ENCODE results near the gene TRIM32. TPM values are rescaled to one million over a fixed set of nuclear protein-coding genes. Genes with fewer than 3 reads are reported as not detected.
A peak's percentile ranks its signal among the peaks of the same experiment; 100 is the strongest.

TRIM32 gene
- total RNA-seq, 1 experiment from 2014 or later = 17.5 TPM

GRCh38 chr9:116687074-116687753, at the start of gene TRIM32 (continued):
- no peak for TF ChIP-seq ZNF532 (CRISPR knock-in tag; IDR thresholded peaks at IDR 0.05; ENCODE audit: borderline replicate concordance)
- no peak for TF ChIP-seq SMAD3 (CRISPR knock-in tag; IDR thresholded peaks at IDR 0.05; ENCODE audit: borderline replicate concordance)
- 0 out of 2 replicates have a peak, but pooled peaks have one; percentile 41 for TF ChIP-seq FOXP4 (CRISPR knock-in tag; IDR thresholded peaks at IDR 0.05)
- no peak for TF ChIP-seq EMX1 (CRISPR knock-in tag; IDR thresholded peaks at IDR 0.05)
- TF ChIP-seq SOX15 (CRISPR knock-in tag; IDR thresholded peaks at IDR 0.05) = no peak
- no peak for TF ChIP-seq ZNF512 (CRISPR knock-in tag; IDR thresholded peaks at IDR 0.05; ENCODE audit: borderline replicate concordance)
- 0 out of 2 replicates have a peak, but pooled peaks have one; percentile 8 for TF ChIP-seq USF1 (CRISPR knock-in tag; IDR thresholded peaks at IDR 0.05)
- no peak for TF ChIP-seq AR (CRISPR knock-in tag; IDR thresholded peaks at IDR 0.05)
- TF ChIP-seq ZNF263 (CRISPR knock-in tag; IDR thresholded peaks at IDR 0.05; ENCODE audit: low read depth) = no peak
- TF ChIP-seq GTF2I (CRISPR knock-in tag; conservative IDR thresholded peaks at IDR 0.05) = no peak
- no peak for TF ChIP-seq JAZF1 (CRISPR knock-in tag; IDR thresholded peaks at IDR 0.05)
- no peak for TF ChIP-seq ZNF138 (CRISPR knock-in tag; conservative IDR thresholded peaks at IDR 0.05)
- TF ChIP-seq CREB1 (CRISPR knock-in tag; IDR thresholded peaks at IDR 0.05) = no peak
- no peak for TF ChIP-seq CBFB (CRISPR knock-in tag; IDR thresholded peaks at IDR 0.05; ENCODE audit: low read depth)
- no peak for TF ChIP-seq CDX4 (CRISPR knock-in tag; IDR thresholded peaks at IDR 0.05; ENCODE audit: borderline replicate concordance)
- TF ChIP-seq E2F5 (CRISPR knock-in tag; IDR thresholded peaks at IDR 0.05) = no peak
- TF ChIP-seq ETV6 (CRISPR knock-in tag; IDR thresholded peaks at IDR 0.05) = no peak
- TF ChIP-seq JUN (CRISPR knock-in tag; IDR thresholded peaks at IDR 0.05) = no peak
- TF ChIP-seq TEAD4 (CRISPR knock-in tag; IDR thresholded peaks at IDR 0.05) = no peak
- TF ChIP-seq FOXJ3 (CRISPR knock-in tag; IDR thresholded peaks at IDR 0.05; ENCODE audit: borderline replicate concordance) = no peak
- TF ChIP-seq ZBTB43 (CRISPR knock-in tag; IDR thresholded peaks at IDR 0.05) = no peak
- no peak for TF ChIP-seq USF2 (CRISPR knock-in tag; IDR thresholded peaks at IDR 0.05)
- TF ChIP-seq TP53 (CRISPR knock-in tag; IDR thresholded peaks at IDR 0.05) = peak; percentile 86; the same call in 1 of the 2 replicates
- TF ChIP-seq FOXP1 (CRISPR knock-in tag; IDR thresholded peaks at IDR 0.05; ENCODE audit: borderline replicate concordance) = peak; percentile 49; the same call in 1 of the 2 replicates

All from WTC11 (cell line).